GM19023 (cell line): ENCODE results near the gene NLRP6.

Source experiments
- ATAC-seq: cut with Tn5 transposase; IDR thresholded peaks from one replicate; pipeline ENCODE4 v1.9.1; 2021; ENCODE audit warnings: mild to moderate bottlenecking, moderate library complexity; ENCODE audit not compliant: unreplicated experiment

The NLRP6 gene

GRCh38 chr11:292211-293121, 14.3 kb downstream of the NLRP6 start:
- no peak for ATAC-seq

- no peak for ATAC-seq
Measured at GRCh38 chr11:293271-293851, 15.2 kb downstream of the NLRP6 start.

- ATAC-seq: no peak
Measured at GRCh38 chr11:293852-294661, 15.8 kb downstream of the NLRP6 start.

- ATAC-seq: no peak
Measured at GRCh38 chr11:294780-295179, 16.6 kb downstream of the NLRP6 start.

GRCh38 chr11:295351-296170, 17.4 kb downstream of the NLRP6 start:
- no peak for ATAC-seq

GRCh38 chr11:296171-297050, 18.2 kb downstream of the NLRP6 start:
- no peak for ATAC-seq

GRCh38 chr11:297051-297585, 18.9 kb downstream of the NLRP6 start:
- no peak for ATAC-seq

- no peak for ATAC-seq
Measured at GRCh38 chr11:297586-298405, 19.6 kb downstream of the NLRP6 start.

GRCh38 chr11:298406-299065, 20.3 kb downstream of the NLRP6 start:
- no peak for ATAC-seq

GRCh38 chr11:299081-299891, 21.1 kb downstream of the NLRP6 start, which contains the start of gene IFITM5:
Gene IFITM5 (minus strand): TSS chr11:299526. CDS start chr11:299490, 36 bp downstream.
- ATAC-seq: no peak

- no peak for ATAC-seq
Measured at GRCh38 chr11:299951-300735, 21.9 kb downstream of the NLRP6 start.

GRCh38 chr11:303363-303762, 25.2 kb downstream of the NLRP6 start:
- ATAC-seq: no peak

- no peak for ATAC-seq
Measured at GRCh38 chr11:304061-304506, 25.9 kb downstream of the NLRP6 start.

GRCh38 chr11:304915-305843, 27.0 kb downstream of the NLRP6 start:
- ATAC-seq: no peak

- no peak for ATAC-seq
Measured at GRCh38 chr11:305844-306211, 27.6 kb downstream of the NLRP6 start.
